Measurements from ENCODE around the gene DENND1A.

The DENND1A gene

DNA sequence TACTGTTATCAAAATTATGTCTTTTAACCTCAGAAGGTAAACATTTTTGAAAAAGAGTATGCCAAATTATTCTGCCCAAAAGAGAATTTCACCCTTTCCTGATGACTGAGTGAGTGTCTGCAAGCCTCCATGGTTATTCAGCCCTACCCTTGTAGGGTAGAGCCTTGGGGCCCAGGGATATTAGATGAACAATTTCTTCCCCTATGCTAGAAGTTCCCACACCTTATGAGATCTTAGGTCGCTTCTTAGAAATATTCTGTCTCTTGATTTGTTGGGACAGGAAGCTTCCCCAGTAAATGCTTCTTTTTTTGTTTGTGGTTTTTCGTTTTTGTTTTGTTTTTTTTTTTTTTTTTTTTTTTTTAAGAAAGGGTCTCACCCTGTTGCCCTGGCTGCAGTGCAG lies 570.8 kb downstream of the DENND1A start:
- DNase-seq: no peak

DNA sequence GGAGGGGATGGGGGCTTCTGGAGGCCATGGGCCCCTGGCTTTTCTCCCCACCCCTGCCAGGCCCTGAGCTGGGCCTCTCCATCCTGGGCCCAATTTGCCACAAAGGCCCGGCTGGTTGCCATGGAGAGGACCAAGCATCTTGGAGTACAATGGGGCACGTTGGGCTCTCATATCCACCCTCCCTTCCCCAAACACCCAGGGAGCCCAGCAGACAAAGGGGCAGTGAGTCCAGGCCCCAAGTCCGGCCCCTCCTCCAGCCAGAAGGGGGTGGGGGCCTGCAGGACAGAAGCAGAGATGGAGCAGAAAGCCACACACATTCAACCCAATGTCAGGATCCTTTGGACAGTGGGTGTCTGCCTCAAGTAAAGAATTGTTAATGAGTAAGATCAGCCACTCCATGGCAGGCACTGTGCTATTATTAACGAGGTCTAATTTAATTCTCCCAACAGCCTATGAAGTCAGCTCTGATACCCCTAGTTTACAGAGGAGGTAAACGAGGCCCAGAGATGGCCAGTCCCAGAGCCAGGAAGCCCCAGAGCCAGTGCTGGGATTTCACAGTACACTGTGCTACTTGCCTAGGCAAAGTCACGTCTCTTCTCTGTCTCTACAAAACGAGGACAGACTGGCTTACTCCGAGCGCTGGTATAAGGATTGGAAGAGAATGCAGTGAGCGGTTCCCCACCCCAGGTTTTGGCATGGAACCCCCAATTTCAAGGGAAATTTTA lies 571.6 kb downstream of the DENND1A start:
- DNase-seq: no peak

DNA sequence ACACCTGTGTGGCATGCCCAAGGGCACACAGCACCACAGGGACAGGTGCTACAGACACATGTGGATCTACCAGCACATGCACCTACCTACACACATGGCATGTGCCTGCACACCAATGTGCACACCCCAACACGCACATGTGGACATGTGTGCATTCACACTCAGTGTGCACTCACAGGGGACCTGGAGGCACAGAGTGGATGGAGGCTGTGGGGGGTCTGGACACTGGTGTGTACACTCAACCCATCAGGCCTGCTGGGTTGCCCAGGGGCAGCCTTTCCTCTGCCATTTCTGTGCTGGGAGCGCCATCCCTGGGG lies 572.2 kb downstream of the DENND1A start:
- DNase-seq: no peak

DNA sequence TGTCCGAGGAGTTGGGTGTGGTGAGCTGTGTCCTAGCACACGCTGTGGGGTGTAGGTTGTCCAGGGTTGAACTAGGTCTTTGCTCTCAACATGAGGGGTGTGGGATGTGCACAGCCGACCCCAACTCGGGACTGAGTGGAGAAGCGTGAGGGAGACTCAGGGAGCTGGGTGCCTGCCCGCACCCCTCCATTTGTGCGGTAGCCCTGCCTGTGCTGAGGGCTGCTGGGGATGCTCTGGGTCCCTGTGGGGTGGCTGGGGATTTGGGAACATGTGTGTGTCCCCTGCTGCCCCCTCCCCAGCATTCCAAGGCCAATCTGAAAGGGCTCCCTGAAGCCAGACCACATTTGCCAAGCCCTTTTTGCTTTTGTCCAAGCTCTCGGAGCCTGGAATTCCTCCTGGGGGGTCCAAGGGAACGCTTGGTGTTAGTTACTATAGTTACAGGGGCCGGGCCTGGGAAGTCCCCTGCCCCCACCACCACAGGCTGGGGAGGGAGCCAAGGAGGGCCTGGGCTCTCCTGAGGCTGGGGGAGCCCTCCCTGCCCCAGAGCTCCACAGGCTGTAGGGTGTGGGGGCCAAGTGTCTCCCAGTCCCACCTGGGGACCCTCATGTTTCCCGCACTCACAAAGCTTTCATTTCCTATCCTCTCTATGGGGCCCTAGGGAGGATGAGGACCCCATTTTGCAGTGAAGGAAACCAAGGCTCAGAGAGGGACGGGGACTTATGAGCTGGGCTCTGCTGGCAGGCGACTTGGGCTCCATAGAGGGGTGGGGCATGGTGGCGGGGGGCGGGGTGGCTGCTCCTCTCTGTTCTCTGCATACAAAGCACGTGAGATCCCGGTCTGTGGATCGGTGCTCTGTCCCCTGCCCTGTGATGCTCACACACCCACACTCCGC lies 572.8 kb downstream of the DENND1A start:
- no peak for DNase-seq

DNA sequence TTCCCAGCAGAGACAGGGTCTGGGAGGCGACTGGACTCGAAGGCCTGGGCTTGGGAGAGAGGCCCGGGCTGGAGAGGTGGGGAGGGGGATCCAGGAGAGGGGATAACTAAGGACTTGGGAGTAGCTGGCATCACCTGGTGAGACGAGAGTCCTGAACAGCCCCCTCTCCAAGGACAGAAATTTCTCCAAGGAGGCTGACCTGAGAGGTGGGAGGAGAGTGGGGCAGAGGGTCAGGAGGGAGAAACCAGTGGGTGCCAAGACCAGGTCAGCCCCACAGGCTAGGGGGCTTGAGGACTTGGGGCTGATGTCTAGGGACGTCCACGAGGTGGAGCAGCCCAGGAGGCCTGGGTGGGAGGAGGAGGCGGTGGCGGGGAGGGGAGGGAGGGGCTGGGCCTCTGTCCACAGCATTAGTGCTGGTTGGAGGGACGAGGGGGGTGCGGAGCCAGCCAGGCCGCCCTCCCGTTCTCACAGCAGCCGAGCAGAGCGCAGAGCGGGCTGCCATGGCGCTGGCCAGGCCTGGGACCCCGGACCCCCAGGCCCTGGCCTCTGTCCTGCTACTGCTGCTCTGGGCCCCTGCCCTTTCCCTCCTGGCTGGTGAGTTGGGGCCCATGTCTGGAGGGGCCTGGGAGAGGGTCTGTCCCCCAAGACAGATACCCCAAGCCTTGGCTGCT lies 574.0 kb downstream of the DENND1A start, which contains the start of gene CRB2:
Gene CRB2 (plus strand): TSS at position 437 of the 671 bp plus-strand sequence. CDS start 64 bp downstream, at position 501.
- no peak for DNase-seq

DNA sequence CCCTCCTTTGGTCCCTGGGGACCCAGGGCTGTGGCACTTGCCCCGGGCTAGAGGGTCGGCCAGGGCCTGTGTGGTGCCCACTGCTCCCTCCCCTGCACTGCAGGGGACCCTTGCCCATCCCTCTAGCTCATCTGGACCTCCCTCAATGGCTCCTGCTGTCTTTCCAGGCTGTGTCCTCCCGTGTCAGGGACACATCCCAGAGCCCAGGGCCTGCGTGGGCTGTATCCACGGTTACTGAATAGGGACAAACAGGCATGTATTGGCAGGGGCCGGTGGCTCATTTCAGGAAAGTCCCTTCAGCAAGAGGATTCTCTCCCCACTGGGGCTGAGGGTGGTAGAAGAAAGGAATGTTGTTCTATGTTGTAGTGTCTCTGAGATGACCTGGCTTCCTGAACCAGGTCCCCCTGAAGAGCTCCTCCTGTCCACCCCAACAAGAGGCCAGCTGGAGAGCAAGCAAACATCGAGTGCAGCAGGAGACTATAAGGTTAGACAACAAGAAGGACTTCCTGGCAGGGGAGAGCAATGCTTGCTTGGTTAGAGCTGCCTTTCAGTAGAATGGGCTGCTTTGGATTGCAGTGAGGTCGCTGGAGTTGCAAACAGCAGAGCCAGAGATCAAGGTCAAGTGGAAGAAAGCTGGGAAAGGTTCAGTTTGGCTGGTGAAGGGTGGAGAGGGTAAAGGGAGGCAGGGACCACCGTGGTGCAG lies 575.0 kb downstream of the DENND1A start:
- DNase-seq: no peak

DNA sequence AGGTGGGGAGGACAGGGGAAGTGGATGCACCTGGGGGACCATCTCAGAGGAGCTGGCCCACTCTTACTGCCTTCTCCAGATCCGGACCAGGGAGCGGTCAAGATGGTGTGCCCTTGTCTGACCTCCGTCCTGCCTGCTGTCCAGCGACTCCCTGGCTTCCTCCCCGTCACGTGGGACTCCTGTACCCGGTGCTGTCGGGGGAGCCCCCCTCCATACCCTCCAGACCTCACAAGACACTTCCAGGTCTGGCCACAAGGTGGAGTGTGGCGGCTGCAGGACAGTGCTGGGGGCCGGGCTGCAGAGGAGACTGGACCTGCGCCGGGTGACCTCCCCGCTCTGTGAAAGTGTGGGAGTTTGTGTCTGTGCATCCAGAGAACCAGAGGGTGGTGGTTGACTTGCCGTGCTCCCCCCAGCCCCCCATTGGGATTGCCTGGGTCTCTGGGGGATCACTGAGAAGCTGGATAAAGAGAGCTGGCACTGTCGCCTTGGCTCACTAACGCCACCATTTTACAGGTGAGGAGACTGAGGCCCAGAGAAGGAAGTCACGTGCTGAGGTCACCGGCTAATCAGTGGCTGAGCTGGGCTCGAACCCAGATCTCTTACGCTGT lies 575.8 kb downstream of the DENND1A start:
- DNase-seq: no peak

DNA sequence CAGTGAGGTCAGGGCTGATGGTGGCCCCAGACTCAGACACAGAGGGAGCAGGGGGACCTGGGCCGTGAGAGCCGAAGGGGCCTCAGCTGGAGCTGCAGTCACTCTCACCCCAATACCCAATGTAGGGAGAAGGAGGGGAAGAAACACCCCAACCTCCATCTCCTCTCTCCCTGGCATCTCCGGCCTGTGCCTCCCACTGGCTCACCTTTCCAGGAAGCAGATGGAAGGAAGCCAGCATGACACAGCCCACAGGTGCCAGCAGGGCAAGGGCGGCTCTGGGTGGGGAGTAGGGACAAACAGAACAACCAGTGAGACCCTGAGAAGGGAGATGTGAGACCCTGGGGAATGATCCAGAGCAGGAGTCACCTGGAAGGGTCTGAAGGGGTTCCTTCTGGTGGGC lies 576.9 kb downstream of the DENND1A start:
- DNase-seq: no peak

DNA sequence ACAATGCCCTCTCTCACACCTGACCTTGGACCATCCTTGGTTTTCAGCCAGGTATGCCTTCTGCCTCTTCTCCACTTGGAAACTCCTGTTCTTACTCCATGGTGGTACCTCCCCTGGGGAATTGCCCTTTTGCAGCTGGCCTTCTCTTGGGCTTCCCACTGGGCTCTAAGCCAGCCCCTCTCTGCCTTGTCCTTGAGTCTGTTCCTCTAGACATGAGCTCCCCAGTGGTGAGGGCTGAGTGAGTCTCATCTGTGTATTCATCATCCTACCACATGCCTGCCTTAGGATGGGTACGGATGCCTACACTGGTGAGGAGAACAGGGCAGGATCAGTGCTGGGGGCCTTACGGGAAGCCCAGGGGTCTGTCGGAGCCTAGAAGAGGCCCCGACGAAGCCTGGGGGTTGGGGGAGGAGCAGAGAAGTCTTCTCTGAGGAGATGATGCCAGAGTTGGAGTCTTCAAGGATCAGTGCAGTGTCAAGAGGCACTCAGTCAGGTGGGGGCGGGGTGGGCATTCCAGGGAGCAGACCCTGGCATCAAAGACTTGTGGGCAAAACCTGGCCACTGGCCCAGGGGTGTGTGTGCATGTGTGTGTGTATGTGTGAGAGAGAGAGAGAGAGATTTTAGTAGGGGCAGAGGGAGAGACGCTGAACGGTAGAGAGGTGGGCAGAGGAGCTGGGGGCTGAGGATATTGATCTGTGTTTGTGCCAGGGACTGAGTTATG lies 579.2 kb downstream of the DENND1A start:
- DNase-seq: no peak

DNA sequence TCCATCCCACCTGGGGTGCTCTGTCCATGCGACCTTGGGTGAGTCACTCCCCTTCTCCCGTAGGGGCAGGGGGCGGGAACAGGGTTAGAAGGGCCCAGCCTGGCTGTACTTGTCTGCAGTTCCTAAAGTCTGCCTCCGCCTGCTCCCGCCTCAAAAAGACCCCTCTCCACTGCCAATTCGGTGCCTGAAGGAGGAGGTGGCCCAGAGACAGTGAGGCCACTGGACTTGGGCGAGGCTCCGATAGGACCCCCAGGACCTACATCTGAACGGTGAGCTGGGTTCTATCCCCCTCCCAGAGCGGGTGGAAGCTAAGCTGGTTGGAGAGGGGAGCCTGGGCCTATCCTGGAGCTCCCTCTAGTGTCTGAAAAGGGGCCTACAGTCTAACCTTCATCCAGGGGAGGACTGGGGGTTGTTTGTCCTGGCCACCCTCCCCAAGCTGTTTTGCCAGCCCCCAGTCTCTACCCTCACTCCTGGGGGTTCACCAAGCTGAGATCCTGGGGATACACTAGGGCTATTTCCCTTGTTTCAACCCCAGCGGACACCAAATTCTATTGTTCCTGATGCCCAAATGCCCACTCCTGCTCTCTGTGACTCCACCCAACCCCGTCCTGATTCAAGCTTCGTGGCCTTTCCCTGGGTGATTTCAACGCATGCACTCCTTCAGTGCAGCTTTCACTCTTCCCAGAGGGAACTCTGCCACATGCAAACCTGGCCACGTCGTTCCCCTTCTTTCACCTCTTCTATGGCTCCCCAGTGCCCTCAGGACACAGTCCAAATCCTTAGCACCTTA lies 580.0 kb downstream of the DENND1A start:
- peak; percentile 58 for DNase-seq

DNA sequence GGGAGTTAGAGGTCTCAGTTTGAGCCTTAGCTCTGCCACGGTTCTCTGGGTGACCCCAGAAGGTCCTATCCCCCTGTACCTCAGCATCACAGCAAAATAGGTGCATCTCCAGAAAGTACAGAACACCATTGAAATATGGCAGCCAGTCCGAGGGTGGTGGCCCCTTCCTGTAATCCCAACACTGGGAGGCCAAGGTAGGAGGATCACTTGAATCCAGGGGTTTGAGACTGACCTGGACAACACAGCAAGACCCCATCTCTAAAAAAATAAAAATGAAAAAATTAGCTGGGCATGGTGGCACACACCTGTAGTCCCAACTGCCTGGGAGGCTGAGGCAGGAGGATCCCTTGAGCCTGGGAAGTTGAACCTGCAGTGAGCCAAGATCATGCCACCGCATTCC lies 580.9 kb downstream of the DENND1A start:
- no peak for DNase-seq

DNA sequence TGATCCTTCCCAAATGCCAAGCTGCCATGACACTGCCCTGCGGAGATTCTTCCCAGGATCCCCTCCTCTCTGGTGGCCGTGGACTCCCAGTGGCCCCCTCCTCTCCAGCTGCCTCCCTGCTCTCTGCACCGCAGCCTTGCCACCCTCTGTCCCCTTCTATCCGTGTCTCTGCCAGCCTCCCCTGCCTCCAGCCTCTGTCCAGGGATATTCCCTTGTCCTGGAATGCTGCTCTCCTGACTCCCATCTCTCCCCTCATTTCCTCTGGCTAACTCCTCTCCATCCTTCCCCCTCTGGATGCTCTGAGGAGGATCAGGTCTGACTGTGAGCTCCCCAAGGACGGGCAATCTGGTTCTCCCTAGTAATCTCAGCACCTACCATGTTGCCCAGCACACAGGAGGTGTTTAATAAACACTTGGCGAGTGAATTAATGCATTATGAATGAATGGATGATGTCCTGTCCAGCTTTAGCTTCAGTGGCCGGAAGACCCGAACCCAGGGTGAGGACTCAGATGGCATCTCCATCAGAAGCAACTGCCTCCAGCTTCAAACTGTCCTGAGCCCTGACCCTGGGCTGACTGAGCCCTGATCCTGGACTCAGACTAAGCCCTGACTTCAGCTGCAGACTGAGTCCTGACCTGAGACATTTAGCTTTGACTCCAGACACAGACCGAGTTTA lies 581.5 kb downstream of the DENND1A start:
- no peak for DNase-seq

DNA sequence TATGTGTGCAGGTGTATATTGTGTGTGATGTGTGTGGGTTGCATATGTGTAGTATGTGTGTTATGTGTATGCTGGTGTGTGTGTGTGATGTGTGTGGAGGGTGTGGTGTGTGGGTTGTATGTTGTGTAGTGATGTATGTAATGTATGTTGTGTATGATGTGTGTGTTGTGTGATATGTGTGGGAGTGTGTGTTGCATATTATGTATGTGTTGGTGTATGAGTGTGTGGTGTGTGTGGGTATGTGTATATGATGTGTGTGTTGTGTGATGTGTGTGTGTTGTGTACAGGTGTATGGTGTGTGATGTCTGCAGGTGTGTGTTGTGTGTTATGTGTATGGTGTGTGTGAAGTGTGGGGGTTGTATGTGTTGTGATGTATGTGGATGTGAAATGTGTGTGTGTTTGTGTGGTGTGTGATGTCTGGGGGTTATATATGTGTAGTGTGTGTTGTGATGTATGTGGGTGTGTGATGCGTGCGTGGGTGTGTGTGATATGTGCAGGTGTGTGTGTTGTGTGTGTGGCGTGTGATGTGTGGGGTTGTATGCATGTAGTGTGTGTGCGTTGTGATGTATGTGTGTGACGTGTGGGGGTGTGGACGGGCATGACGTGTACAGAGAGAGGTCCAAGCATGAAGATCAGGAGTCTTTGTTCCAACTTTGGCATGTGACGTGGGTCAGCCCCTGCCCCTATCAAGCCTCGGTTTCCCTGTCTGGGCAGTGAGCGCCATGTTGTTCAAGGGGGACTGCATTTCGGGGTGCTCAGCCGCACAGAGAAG lies 582.5 kb downstream of the DENND1A start:
- DNase-seq: no peak

DNA sequence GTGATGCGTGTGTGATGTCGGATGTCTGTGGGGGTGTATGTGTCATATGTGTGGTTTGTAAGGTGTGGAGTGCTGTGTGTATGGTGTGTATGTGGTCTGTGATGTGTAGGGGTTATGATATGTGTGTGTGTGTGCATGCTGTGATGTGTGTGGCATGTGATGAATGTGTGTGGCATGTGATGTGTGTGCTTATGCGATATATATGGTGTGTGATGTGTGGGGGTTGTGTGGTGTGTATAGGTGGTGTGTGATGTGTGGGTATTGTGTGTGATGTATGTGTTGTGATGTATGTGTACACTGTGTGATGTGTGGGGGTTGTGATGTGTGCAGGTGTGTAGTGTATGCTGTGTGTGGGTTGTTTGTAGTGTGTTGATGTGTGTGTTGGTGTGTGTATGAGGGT lies 583.1 kb downstream of the DENND1A start:
- no peak for DNase-seq

DNA sequence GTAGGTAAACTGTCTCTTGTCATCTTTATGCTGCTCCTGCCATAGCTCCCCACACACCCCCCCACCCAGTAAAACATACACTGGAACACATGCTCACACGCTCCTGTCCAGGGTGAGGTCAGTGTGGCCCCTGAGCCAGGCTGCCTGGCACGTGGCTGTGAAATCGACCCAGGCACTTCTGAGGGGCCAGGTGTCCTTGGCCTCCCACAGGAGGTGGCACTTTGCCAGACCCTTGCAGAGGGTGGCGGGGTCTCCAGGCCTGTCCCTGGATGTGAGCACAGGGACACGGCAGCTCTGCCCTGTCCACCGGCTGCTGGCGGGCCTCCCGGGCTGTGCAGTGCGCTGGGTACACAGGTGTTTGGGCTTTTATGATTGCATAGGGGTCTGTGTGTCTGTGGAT lies 583.9 kb downstream of the DENND1A start:
- DNase-seq: no peak

DNA sequence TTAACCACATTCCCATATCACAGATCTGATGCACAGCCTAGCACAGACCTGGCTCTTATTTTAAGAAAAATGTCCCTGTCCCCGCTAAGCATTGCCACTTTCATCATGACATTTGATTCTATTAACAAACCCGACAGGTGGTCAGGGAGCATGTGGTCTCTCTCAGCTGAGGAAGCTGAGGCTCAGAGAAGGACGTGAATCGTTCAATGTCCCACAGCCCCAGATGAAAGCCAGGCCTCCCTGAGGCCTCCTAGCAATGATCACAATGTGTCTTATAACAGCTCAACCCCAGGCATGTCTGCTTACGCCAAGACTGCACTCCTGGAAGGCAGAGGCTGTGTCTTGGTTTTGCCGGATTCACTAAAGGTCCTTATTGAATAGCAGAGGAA lies 584.4 kb downstream of the DENND1A start:
- no peak for DNase-seq

DNA sequence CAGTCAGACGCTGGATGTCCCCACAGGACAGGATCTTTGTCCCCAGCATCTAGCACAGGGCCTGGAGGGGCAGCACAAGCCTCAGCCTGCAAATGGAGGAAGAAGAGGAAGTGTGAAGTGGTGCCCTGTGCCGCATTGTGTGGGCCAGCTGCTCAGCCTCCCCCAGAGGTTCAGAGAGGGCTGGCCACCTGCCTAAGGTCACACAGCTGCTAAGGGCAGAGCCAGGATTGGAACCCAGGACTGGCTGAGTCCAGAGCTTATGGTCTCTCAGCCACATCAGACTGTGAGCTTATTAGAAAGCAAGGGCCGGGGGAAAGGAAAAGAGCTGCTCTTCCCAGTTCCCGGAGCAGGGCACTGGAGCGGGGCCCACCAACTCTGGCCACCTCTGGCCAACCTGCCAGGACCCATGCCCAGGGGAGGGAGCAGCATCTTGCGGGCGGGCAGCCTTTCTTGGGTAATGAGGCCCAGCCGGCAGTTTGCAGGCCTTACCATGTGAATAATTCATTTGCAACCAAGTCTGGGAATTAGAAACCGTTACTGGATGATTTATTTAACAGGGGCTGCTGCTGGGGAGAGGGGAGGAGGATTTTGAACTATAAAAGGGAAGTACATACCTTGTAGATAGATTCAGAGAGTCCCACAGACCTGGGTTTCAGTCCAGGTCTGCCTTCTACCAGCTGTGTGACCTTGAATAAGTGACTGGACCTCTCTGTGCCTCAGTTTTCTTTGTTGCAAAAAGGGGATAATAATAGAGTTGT lies 585.6 kb downstream of the DENND1A start:
- no peak for DNase-seq

DNA sequence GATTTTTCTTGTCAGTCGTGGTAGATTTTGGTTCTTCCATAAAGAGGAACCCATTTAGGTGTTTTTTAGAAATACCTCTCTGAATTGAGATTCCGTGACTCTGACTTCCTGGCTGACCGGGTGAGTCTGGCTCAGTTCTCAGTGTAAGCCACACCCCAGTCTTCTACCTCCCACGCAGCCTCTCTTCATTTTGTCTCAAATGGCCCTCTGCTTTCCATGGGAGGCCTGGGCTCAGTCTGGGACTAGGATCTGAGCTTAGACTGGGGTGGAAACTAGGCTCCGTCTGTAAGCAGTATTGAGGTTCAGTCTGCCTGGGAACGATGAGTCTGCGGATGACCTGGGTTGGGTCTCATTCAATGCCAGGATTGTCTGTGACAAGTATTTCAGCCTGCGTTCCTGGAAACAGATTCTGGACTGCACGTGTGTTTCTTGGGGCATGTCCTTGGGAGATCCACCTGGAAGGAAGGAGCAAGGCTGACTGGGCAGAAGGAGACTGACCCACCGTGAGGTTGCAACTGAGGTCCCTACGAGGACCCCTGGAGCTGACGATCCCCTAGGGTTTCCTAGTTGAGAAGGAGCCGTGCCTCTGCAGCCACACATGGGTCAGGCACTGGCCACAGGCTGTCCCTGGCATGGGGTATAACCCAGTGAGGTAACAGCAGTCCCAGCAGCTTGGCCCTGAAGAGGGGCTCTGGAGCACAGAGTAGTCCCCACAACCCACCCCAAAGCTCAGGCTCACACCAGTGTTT lies 586.3 kb downstream of the DENND1A start:
- DNase-seq: no peak
